Liver (tissue), 9 donors: ENCODE data around the gene TMEM86A. TPM values are rescaled to one million over a fixed set of nuclear protein-coding genes. Genes with fewer than 3 reads are reported as not detected.

Experiments
- DNase-seq: peaks from one replicate; pipeline ENCODE4 v3.0.0-alpha.2; 2017; ENCODE audit warnings: low spot score
- H3K27ac ChIP-seq, 2 donors: one replicate each; pipeline ENCODE4 v1.7.0; 2013; ENCODE audit warnings: inconsistent platforms in 2 of 2, low read length in 2 of 2, control low read depth in 1 of 2, low read depth in 1 of 2, mild to moderate bottlenecking in 1 of 2
- H3K27me3 ChIP-seq, 4 donors: one replicate each; pipeline versions ENCODE4 v1.6.1 to v1.7.0; 2013; ENCODE audit warnings: low read length in 3 of 4, inconsistent platforms in 1 of 4, mild to moderate bottlenecking in 1 of 4, moderate library complexity in 1 of 4; ENCODE audit not compliant: control insufficient read depth in 4 of 4, insufficient read depth in 4 of 4
- H3K36me3 ChIP-seq, 4 donors: one replicate each; pipeline versions ENCODE4 v1.6.1 to v1.7.0; 2013; ENCODE audit warnings: low read length in 3 of 4, mild to moderate bottlenecking in 3 of 4, low read depth in 1 of 4, moderate library complexity in 1 of 4; ENCODE audit not compliant: control insufficient read depth in 4 of 4, insufficient read depth in 3 of 4
- H3K4me1 ChIP-seq, 4 donors: one replicate each; pipeline versions ENCODE4 v1.6.1 to v1.7.0; 2013; ENCODE audit warnings: low read length in 3 of 4, mild to moderate bottlenecking in 3 of 4, moderate library complexity in 1 of 4; ENCODE audit not compliant: control insufficient read depth in 4 of 4, insufficient read depth in 4 of 4
- H3K4me3 ChIP-seq, 3 donors: one replicate each; pipeline versions ENCODE4 v1.6.1 to v1.7.0; 2013; ENCODE audit warnings: low read length in 3 of 3, control low read depth in 1 of 3, low read depth in 1 of 3, mild to moderate bottlenecking in 1 of 3
- H3K9ac ChIP-seq, 2 donors: one replicate each; pipeline ENCODE4 v1.7.0; 2013; ENCODE audit warnings: low read length in 2 of 2, mild to moderate bottlenecking in 2 of 2, moderate library complexity in 2 of 2, control low read depth in 1 of 2, low read depth in 1 of 2
- H3K9me3 ChIP-seq, 4 donors: one replicate each; pipeline versions ENCODE4 v1.6.1 to v1.7.0; 2013; ENCODE audit warnings: low read length in 3 of 4; ENCODE audit not compliant: control insufficient read depth in 4 of 4
- FOXA2 ChIP-seq: IDR thresholded peaks from 2 replicates; pipeline ENCODE4 v1.6.1; 2016; ENCODE audit warnings: antibody characterized with exemption
- HNF4A ChIP-seq, 2 donors: conservative IDR thresholded peaks; 2 replicates each; pipeline ENCODE4 v1.6.1; 2016; ENCODE audit warnings: antibody characterized with exemption in 2 of 2, mild to moderate bottlenecking in 2 of 2
- HNF4G ChIP-seq: IDR thresholded peaks from 2 replicates; pipeline ENCODE4 v1.6.1; 2016; ENCODE audit warnings: antibody characterized with exemption
- JUND ChIP-seq, 2 donors: IDR thresholded peaks; 2 replicates each; pipeline ENCODE4 v1.6.1; 2016; ENCODE audit warnings: antibody characterized with exemption in 2 of 2
- MAX ChIP-seq: IDR thresholded peaks from 2 replicates; pipeline ENCODE4 v1.6.1; 2016; ENCODE audit warnings: antibody characterized with exemption
- NR2F2 ChIP-seq: IDR thresholded peaks from 2 replicates; pipeline ENCODE4 v1.6.1; 2016; ENCODE audit warnings: antibody characterized with exemption
- RAD21 ChIP-seq, 2 donors: IDR thresholded peaks; 2 replicates each; pipeline ENCODE4 v1.6.1; 2016; ENCODE audit warnings: antibody characterized with exemption in 2 of 2, mild to moderate bottlenecking in 2 of 2
- REST ChIP-seq: IDR thresholded peaks from 2 replicates; pipeline ENCODE4 v1.6.1; 2016; ENCODE audit warnings: antibody characterized with exemption, mild to moderate bottlenecking
- RXRA ChIP-seq, 2 donors: IDR thresholded peaks; 2 replicates each; pipeline ENCODE4 v1.6.1; 2017 to 2018; ENCODE audit warnings: antibody characterized with exemption in 2 of 2, mild to moderate bottlenecking in 1 of 2
- SP1 ChIP-seq: IDR thresholded peaks from 2 replicates; pipeline ENCODE4 v1.6.1; 2018; ENCODE audit warnings: antibody characterized with exemption, mild to moderate bottlenecking
- TAF1 ChIP-seq: conservative IDR thresholded peaks from 2 replicates; pipeline ENCODE4 v1.6.1; 2016; ENCODE audit warnings: antibody characterized with exemption, mild to moderate bottlenecking
- WGBS: extraction: QIAGEN DNeasy Blood & Tissue Kit; methylation state at CpG from one replicate; pipeline ENCODE4 v1.1.7; 2013; 5-methylcytosine and 5-hydroxymethylcytosine counted together
- polyA plus RNA-seq, 2 donors: library from polyadenylated mRNA; stranded (reverse) in 1 of 2; unstranded in 1 of 2; fragments of 200-250 nt in 1 of 2; fragments of >200 nt in 1 of 2; fragmentation: Nextera tagmentation in 1 of 2; extraction: Ambion mirVana in 1 of 2; gene quantifications; one replicate each; pipeline versions ENCODE4 v1.2.1 to v1.2.3, GENCODE V29; 2013 to 2015
- total RNA-seq, 2 donors: library from RNA; depleted of rRNA; stranded (reverse); fragments of >200 nt; gene quantifications; one replicate each; pipeline ENCODE4 v1.2.3, GENCODE V29; 2014
- donor health status: healthy.
- donor health status: healthy.
- donor health status: healthy.
- donor health status: healthy.
- donor health status: healthy.

TMEM86A gene
- total and polyA plus RNA-seq, 4 donors: 1.8 to 2.7 (median 2.0) TPM

- TF ChIP-seq REST (no peak), RAD21 (IDR thresholded peaks at IDR 0.05) (peak; percentile 8 to 66)
Observed at GRCh38 chr11:18727479-18728236, 29.1 kb downstream of the TMEM86A start (continued).

- Histone ChIP-seq H3K27me3 (no peaks in the 10 kb centered on the region), H3K9me3 (no peaks in the 10 kb centered on the region), H3K36me3 (no peaks in the 10 kb centered on the region), H3K4me1 (no peaks in the 10 kb centered on the region), H3K9ac (no peak overlapping the region), H3K4me3 (no peak overlapping the region), H3K27ac (no peak overlapping the region)
- TF ChIP-seq MAX: no peak
- no peak for DNase-seq
- 92% methylated on average over 13 of the region's 13 CpGs for WGBS
Observed at GRCh38 chr11:18728658-18729057, 30.1 kb downstream of the TMEM86A start.

GRCh38 chr11:18729426-18729825, 30.8 kb downstream of the TMEM86A start:
- Histone ChIP-seq H3K36me3 (no peaks in the 10 kb centered on the region), H3K4me3 (no peak overlapping the region), H3K27me3 (no peaks in the 10 kb centered on the region), H3K27ac (no peak overlapping the region), H3K4me1 (no peaks in the 10 kb centered on the region), H3K9ac (no peak overlapping the region), H3K9me3 (no peaks in the 10 kb centered on the region)
- WGBS: 88% methylated on average over 16 of the region's 16 CpGs
- TF ChIP-seq NR2F2 (no peak), FOXA2 (no peak), TAF1 (no peak)
- no peak for DNase-seq

GRCh38 chr11:18730020-18730419, 31.4 kb downstream of the TMEM86A start:
- no peaks in the 10 kb centered on the region for H3K36me3 ChIP-seq
- no peak for DNase-seq
- WGBS: 91% methylated on average over 9 of the region's 9 CpGs
- TF ChIP-seq SP1: no peak
- no peak for TF ChIP-seq FOXA2
- TF ChIP-seq HNF4G: no peak
- no peak for TF ChIP-seq HNF4A (conservative IDR thresholded peaks at IDR 0.05)
- no peak for TF ChIP-seq RXRA (IDR thresholded peaks at IDR 0.05)
- TF ChIP-seq NR2F2: no peak
- no peak for TF ChIP-seq JUND (IDR thresholded peaks at IDR 0.05)
- H3K9ac ChIP-seq: no peak overlapping the region
- H3K9me3 ChIP-seq: no peaks in the 10 kb centered on the region
- H3K4me3 ChIP-seq: no peak overlapping the region
- no peaks in the 10 kb centered on the region for H3K4me1 ChIP-seq
- no peak overlapping the region for H3K27ac ChIP-seq
- no peaks in the 10 kb centered on the region for H3K27me3 ChIP-seq
